ENCODE measurements around the gene LMBR1.

The LMBR1 gene

GRCh38 chr7:156680281-156680680, 212.7 kb downstream of the LMBR1 start:
- no peak for DNase-seq

GRCh38 chr7:156677374-156678054, 215.5 kb downstream of the LMBR1 start:
- DNase-seq: no peak

- DNase-seq: no peak
Observed at GRCh38 chr7:156676263-156676662, 216.7 kb downstream of the LMBR1 start.

GRCh38 chr7:156675721-156676120, 217.3 kb downstream of the LMBR1 start:
- no peak for DNase-seq

- DNase-seq: no peak
Observed at GRCh38 chr7:156673902-156674301, 219.1 kb downstream of the LMBR1 start.

GRCh38 chr7:156673454-156673853, 219.5 kb downstream of the LMBR1 start:
- no peak for DNase-seq

GRCh38 chr7:156669035-156669828, 223.8 kb downstream of the LMBR1 start:
- DNase-seq: no peak

GRCh38 chr7:156668130-156668741, 224.7 kb downstream of the LMBR1 start:
- no peak for DNase-seq

GRCh38 chr7:156667110-156667426, 225.9 kb downstream of the LMBR1 start:
- DNase-seq: no peak

GRCh38 chr7:156666368-156667109, 226.4 kb downstream of the LMBR1 start:
- no peak for DNase-seq

- no peak for DNase-seq
Observed at GRCh38 chr7:156665101-156665500, 227.9 kb downstream of the LMBR1 start.

- no peak for DNase-seq
Observed at GRCh38 chr7:156662277-156662676, 230.7 kb downstream of the LMBR1 start.

- DNase-seq: no peak
Observed at GRCh38 chr7:156661637-156662036, 231.3 kb downstream of the LMBR1 start.

- DNase-seq: no peak
Observed at GRCh38 chr7:156659961-156660360, 233.0 kb downstream of the LMBR1 start.

GRCh38 chr7:156659203-156659602, 233.8 kb downstream of the LMBR1 start:
- DNase-seq: no peak

GRCh38 chr7:156657681-156658080, 235.3 kb downstream of the LMBR1 start:
- no peak for DNase-seq

GRCh38 chr7:156656598-156656997, 236.4 kb downstream of the LMBR1 start:
- DNase-seq: no peak

GRCh38 chr7:156655983-156656382, 237.0 kb downstream of the LMBR1 start:
- DNase-seq: no peak

- no peak for DNase-seq
Observed at GRCh38 chr7:156655251-156655650, 237.7 kb downstream of the LMBR1 start.

- DNase-seq: no peak
Observed at GRCh38 chr7:156654511-156655234, 238.3 kb downstream of the LMBR1 start.

- no peak for DNase-seq
Observed at GRCh38 chr7:156652886-156653568, 240.0 kb downstream of the LMBR1 start.

- DNase-seq: no peak
Observed at GRCh38 chr7:156651474-156651873, 241.5 kb downstream of the LMBR1 start.
